Raji (cell line): ENCODE results near the gene ASIP.

ENCODE experiments used
- POLR2A ChIP-seq: IDR thresholded peaks from 2 replicates; pipeline ENCODE4 v1.6.1; 2011; ENCODE audit warnings: low read depth, low read length, control low read depth; ENCODE audit not compliant: insufficient read depth

The ASIP gene, protein sequence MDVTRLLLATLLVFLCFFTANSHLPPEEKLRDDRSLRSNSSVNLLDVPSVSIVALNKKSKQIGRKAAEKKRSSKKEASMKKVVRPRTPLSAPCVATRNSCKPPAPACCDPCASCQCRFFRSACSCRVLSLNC

GRCh38 chr20:34240693-34241615 lies at the start of gene ASIP:
TSS of gene ASIP (plus strand) at chr20:34241423. CDS start at chr20:34260375, 18,952 bp downstream.
- TF ChIP-seq POLR2A = no peak

- TF ChIP-seq POLR2A = no peak
Measured at GRCh38 chr20:34193051-34193450, 48.2 kb upstream of the ASIP start.

- TF ChIP-seq POLR2A = no peak
Measured at GRCh38 chr20:34199183-34199582, 42.0 kb upstream of the ASIP start.

DNA sequence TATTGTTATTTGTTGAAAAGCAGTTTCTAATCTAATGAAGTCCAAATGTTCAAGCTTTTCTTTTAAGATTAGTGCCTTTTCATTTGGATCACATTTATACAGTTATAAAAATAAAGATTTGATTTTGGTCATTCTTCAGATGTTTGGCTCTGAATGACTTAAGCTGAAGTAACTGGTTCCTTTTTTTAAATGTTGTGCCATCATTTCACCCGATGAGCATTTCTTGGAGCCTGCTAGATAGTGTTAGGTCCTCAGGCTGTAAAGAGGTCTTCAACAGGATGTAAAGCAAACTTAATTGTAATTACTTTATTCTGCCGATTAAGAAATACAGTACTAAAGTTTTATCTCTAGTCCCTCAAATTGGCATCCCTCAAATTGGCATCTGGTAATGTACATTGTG lies 41.2 kb upstream of the ASIP start:
- TF ChIP-seq POLR2A = no peak

GRCh38 chr20:34201531-34201930 lies 39.7 kb upstream of the ASIP start:
- TF ChIP-seq POLR2A = no peak

DNA sequence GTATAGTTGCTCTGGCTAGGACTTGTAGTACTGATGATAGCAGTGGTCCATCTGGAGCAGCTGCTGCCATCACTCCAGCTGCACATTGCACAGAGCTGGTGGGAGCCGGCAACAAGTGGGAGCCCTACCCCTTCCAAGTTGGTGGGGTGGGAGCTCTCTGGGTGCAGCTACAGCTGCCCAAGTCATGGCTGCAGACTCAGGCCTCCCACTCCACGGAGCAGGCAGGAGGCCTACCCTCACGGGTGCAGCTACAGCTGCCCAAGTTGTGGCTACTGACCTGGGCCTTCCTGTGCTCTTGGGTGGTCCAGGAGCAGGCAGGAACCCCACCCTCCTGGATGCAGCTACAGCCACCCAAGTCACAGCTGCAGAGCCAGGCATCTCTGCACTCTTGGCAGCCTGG lies 32.1 kb upstream of the ASIP start:
- TF ChIP-seq POLR2A = no peak

- no peak for TF ChIP-seq POLR2A
Measured at GRCh38 chr20:34210271-34210670, 31.0 kb upstream of the ASIP start.

DNA sequence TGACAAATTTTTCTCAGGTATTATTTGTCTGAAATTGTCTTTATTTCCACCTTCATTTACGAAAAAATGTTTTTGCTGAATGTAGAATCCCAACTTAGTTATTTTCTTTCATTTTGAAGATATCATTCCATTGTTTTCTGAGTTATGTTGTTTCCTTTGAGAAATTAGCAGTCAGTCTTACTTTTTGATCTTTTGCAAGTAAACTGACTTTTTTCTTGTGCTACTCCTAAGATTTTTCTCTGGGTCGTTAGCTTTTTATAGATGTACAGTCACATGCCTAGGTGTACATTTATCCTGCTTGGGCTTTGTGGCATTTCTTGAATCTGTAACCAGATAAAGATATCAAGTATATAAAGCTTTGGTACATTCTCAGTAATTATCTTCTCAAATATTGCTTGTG lies 29.6 kb upstream of the ASIP start:
- no peak for TF ChIP-seq POLR2A

GRCh38 chr20:34213213-34213612 lies 28.0 kb upstream of the ASIP start:
- TF ChIP-seq POLR2A = no peak

DNA sequence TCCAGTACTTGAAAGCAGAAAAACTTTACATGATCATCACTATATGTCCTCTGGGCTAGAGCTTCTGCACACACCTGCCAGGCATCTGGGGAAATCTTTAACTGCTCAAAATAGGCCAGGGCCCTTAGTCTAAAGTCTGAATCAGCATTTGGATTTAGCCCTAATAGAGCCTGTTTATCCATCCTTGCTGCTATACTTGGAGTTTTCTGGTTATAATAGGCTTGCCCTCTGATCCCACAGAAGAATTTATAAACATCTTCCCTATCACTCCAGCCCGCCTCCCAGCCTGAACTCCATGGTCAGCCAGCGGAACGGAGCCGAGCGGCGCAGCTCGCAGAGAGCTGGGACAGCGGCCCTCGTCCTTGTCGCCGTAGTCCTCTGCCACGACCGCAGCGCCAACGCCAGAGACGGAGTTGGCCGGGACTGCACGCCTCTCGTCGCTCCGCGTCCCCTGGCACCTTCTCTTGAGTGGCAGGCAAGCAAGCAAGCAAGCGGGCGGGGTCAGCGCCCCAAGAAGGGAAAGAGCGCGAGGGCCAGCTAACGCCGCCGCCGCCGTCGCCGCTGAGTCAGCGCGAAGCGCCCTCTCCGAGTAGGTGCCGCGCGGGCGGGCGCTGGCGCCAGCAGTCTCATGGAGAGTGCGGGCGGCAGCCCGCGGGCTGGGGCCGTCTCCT lies 25.4 kb upstream of the ASIP start:
- TF ChIP-seq POLR2A = no peak

GRCh38 chr20:34216382-34216742 lies 24.9 kb upstream of the ASIP start:
- TF ChIP-seq POLR2A = no peak

DNA sequence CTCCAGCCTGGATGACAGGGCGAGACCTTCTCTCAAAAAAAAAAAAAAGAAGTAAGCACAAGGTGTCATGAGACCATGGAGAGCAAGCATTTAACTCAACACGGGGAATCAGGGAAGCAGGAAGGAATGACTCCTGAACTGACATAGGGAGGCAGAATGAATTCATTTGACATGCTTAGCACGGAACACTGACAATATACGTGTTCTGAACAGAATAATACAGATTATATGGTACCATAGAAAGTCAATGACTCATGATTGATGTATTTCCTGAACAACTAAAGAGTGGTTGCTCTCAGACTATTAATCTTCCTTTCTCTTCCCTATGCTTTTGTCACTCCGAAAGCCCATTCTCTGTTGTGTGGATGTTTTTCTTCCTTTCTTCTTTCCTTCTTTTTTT lies 20.7 kb upstream of the ASIP start:
- no peak for TF ChIP-seq POLR2A

DNA sequence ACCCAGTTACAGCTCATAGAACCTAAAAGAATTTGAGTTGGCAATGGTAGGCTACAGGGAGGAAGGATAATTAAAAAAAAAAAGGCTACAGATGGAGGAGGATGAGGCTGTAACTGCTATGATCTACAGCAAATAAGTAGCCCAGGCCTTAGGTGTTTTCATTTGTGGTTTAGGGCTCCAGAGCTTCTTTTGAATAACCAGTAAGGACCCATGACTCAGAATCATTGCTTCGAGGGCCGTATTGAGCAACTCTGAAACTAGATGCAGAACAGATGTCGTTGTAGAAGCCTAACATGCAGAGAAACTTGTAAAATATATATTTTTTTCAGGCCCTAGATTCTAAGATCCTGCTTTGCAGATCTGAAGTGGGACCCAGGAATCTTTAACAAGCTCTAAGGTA lies 19.0 kb upstream of the ASIP start:
- TF ChIP-seq POLR2A = no peak

GRCh38 chr20:34231634-34232033 lies 9.6 kb upstream of the ASIP start:
- TF ChIP-seq POLR2A = no peak

GRCh38 chr20:34232494-34233087 lies 8.6 kb upstream of the ASIP start:
- TF ChIP-seq POLR2A = no peak

DNA sequence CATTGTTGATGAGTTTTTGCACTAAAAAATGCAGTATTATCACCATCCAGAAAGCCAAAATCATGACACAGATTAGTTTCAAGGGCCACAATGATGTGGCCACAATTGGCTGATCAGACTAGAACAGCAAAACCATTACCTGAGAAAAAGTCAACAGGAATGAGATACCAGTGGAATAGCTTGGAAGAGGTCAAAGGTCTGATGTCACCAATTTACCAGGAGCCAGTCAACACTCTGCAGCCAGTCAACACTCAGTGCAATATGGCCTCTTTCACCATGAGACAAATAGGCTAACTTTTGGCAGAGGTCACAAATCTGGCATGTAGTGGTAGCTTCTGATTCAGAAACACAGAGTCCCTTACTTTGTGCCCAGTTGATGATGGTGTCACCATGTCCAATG lies 7.5 kb upstream of the ASIP start:
- no peak for TF ChIP-seq POLR2A
